Keratinocyte (primary cell): Measurements from ENCODE around the gene CNFN. TPM values are rescaled to one million over a fixed set of nuclear protein-coding genes. Genes with fewer than 3 reads are reported as not detected.

Experiments used
- DNase-seq: peaks from one replicate; pipeline ENCODE4 v3.0.0-alpha.2; 2011; ENCODE audit warnings: low read depth, missing footprints, low spot score
- FAIRE-seq: peaks from 2 replicates; lab custom pipeline; 2011; peaks lifted over from hg19 to GRCh38; lab: Jason Lieb, UNC
- H2AFZ ChIP-seq: 2 replicates; pipeline ENCODE4 v1.6.0; 2012; ENCODE audit warnings: low read length, control low read depth, inconsistent platforms; ENCODE audit not compliant: control insufficient read depth
- H3K27ac ChIP-seq: 2 replicates; pipeline ENCODE4 v1.5.1; 2011; ENCODE audit warnings: low read length; ENCODE audit not compliant: control insufficient read depth, insufficient read depth
- H3K27me3 ChIP-seq: 3 replicates; pipeline ENCODE4 v1.6.0; 2011; ENCODE audit warnings: low read length; ENCODE audit not compliant: control insufficient read depth, insufficient read depth; ENCODE audit errors: extremely low read depth
- H3K36me3 ChIP-seq, 2 experiments: 2 replicates in 1 of 2; 3 replicates in 1 of 2; pipeline ENCODE4 v1.5.1; 2011; ENCODE audit warnings: low read length in 2 of 2, mild to moderate bottlenecking in 1 of 2; ENCODE audit not compliant: control insufficient read depth in 2 of 2, insufficient read depth in 2 of 2; ENCODE audit errors: extremely low read depth in 1 of 2
- H3K4me1 ChIP-seq: 3 replicates; pipeline ENCODE4 v1.5.1; 2011; ENCODE audit warnings: low read length; ENCODE audit not compliant: control insufficient read depth, insufficient read depth; ENCODE audit errors: extremely low read depth
- H3K4me2 ChIP-seq: 3 replicates; pipeline ENCODE4 v1.6.0; 2011; ENCODE audit warnings: low read depth, low read length; ENCODE audit not compliant: control insufficient read depth, insufficient read depth; ENCODE audit errors: extremely low read depth
- H3K4me3 ChIP-seq, 3 experiments: fragments of 200-600 bp in 1 of 3; sonication (generic) in 1 of 3; 2 replicates in 2 of 3; 3 replicates in 1 of 3; pipeline ENCODE4 v1.5.1; 2011 to 2016; ENCODE audit warnings: low read length in 3 of 3, mild to moderate bottlenecking in 3 of 3, control low read depth in 2 of 3, inconsistent platforms in 1 of 3, low read depth in 1 of 3, mixed read lengths in 1 of 3, mixed run types in 1 of 3, moderate library complexity in 1 of 3; ENCODE audit not compliant: control insufficient read depth in 2 of 3, insufficient read depth in 2 of 3; ENCODE audit errors: extremely low read depth in 1 of 3
- H3K79me2 ChIP-seq: 2 replicates; pipeline ENCODE4 v1.6.0; 2012; ENCODE audit warnings: low read length; ENCODE audit not compliant: control insufficient read depth, insufficient read depth
- H3K9ac ChIP-seq: 3 replicates; pipeline ENCODE4 v1.6.0; 2011; ENCODE audit warnings: low read length; ENCODE audit not compliant: control insufficient read depth, insufficient read depth; ENCODE audit errors: extremely low read depth
- H3K9me1 ChIP-seq: 3 replicates; pipeline ENCODE4 v1.6.0; 2011; ENCODE audit warnings: low read length; ENCODE audit not compliant: control insufficient read depth, insufficient read depth; ENCODE audit errors: extremely low read depth
- H3K9me3 ChIP-seq: 2 replicates; pipeline ENCODE4 v1.5.1; 2012; ENCODE audit warnings: low read depth, low read length; ENCODE audit not compliant: control insufficient read depth
- H4K20me1 ChIP-seq: 3 replicates; pipeline ENCODE4 v1.6.0; 2011; ENCODE audit warnings: low read length; ENCODE audit not compliant: control insufficient read depth, insufficient read depth; ENCODE audit errors: extremely low read depth
- EZH2 ChIP-seq: IDR thresholded peaks from one replicate; pipeline ENCODE4 v1.6.1; 2012; ENCODE audit warnings: inconsistent platforms, mild to moderate bottlenecking, low read length, moderate library complexity
- dilution Hi-C: fragments of 300-500 bp; cut with MboI; formaldehyde crosslinking; loops from one replicate; pipeline ENCODE4 v1.7.0; 2020; ENCODE audit warnings: low sequenced_read_pairs; ENCODE audit not compliant: extremely low pct_ligation_motif_present
- polyA plus RNA-seq, 5 experiments: library from polyadenylated mRNA; depleted of rRNA in 3 of 5; stranded (reverse) in 3 of 5; stranded (forward) in 1 of 5; unstranded in 1 of 5; fragments of >200 nt; gene quantifications; 1 replicate in 1 of 5; 2 replicates in 3 of 5; 3 replicates in 1 of 5; pipeline versions ENCODE4 v1.2.1 to v1.2.3, GENCODE V29; 2011 to 2012; ENCODE audit warnings: missing spikeins in 2 of 5, low read depth in 1 of 5, low replicate concordance in 1 of 5
- TF ChIP-seq, protein P1 (sequence below), 3 experiments: IDR thresholded peaks in 1 of 3; conservative IDR thresholded peaks in 1 of 3; optimal IDR thresholded peaks in 1 of 3; 2 replicates in 2 of 3; 3 replicates in 1 of 3; pipeline versions ENCODE3 to v1.5.1; 2011; ENCODE audit warnings: low read length in 3 of 3, mild to moderate bottlenecking in 3 of 3, moderate library complexity in 2 of 3, control low read depth in 1 of 3, inconsistent platforms in 1 of 3; ENCODE audit not compliant: insufficient read depth in 2 of 3; ENCODE audit errors: extremely low read depth in 1 of 3

The CNFN gene
- polyA plus RNA-seq, 1 donor (not counting 4 experiments of a cell fraction or from before 2014, with no cell fraction given) = 3.0 TPM

DNA sequence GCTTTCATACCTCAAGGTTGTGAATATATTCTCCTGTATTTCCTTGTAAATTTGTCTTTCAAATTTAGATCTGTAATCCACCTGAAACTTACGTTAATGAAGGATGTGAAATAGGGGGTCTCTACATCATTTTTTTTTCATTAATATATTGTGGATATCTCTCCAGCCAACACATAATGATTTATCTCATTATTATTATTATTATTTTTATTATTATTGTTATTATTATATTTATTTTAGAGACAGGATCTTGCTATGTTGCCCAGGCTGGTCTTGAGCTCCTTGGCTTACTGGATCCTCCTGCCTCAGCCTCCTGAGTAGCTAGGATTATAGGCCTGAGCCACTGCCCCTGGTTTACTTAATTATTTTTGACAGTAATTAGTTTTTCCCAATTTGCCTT lies 41.4 kb upstream of the CNFN start:
- Histone ChIP-seq H3K4me2 (no peak overlapping the region), H2AFZ (no peak overlapping the region), H3K36me3 (no peaks in the 10 kb centered on the region), H3K9me3 (no peaks in the 10 kb centered on the region), H3K27ac (no peak overlapping the region), H3K4me1 (no peaks in the 10 kb centered on the region), H3K27me3 (no peaks in the 10 kb centered on the region), H4K20me1 (no peaks in the 10 kb centered on the region), H3K4me3 (no peak overlapping the region), H3K9ac (no peak overlapping the region), H3K79me2 (no peaks in the 10 kb centered on the region), H3K9me1 (no peaks in the 10 kb centered on the region)
- DNase-seq (no peak), FAIRE-seq (no peak)
- no peak for TF ChIP-seq EZH2
- TF ChIP-seq, protein P1, sequence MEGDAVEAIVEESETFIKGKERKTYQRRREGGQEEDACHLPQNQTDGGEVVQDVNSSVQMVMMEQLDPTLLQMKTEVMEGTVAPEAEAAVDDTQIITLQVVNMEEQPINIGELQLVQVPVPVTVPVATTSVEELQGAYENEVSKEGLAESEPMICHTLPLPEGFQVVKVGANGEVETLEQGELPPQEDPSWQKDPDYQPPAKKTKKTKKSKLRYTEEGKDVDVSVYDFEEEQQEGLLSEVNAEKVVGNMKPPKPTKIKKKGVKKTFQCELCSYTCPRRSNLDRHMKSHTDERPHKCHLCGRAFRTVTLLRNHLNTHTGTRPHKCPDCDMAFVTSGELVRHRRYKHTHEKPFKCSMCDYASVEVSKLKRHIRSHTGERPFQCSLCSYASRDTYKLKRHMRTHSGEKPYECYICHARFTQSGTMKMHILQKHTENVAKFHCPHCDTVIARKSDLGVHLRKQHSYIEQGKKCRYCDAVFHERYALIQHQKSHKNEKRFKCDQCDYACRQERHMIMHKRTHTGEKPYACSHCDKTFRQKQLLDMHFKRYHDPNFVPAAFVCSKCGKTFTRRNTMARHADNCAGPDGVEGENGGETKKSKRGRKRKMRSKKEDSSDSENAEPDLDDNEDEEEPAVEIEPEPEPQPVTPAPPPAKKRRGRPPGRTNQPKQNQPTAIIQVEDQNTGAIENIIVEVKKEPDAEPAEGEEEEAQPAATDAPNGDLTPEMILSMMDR (optimal IDR thresholded peaks at IDR 0.05 in 1 of 3, IDR thresholded peaks at IDR 0.05 in 1 of 3, conservative IDR thresholded peaks at IDR 0.05 in 1 of 3; ENCODE audit: extremely low read depth in 1 of 3, insufficient read depth in 2 of 3, low read length in 3 of 3) = no peak
- dilution Hi-C loops = loop anchor here (25.0 kb wide), 1 partner anchor 156 kb away; the partner anchor contains the start of gene CEACAM8

DNA sequence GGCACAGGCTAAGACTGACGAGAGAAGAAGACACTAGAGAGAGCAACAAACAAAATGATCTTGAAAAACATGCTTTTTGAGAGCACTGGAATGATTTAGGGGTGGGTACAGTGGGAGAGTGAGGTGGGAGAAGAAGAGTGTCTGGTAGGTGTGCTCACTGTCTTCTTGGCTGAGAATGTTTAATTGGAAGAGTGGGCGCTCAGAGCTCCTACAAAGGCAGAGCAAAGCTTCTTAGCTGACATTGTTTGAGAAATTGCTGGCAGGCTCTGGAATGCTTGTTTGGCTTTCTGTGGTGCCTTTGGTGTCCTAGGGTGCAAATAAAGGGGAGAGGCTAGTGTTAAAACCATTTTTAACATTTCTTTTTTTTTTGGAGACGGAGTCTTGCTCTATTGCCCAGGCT lies 38.6 kb upstream of the CNFN start:
- Histone ChIP-seq H2AFZ (no peak overlapping the region), H3K9ac (no peak overlapping the region), H3K79me2 (no peaks in the 10 kb centered on the region), H3K4me2 (no peak overlapping the region), H3K36me3 (no peaks in the 10 kb centered on the region), H3K27me3 (no peaks in the 10 kb centered on the region), H3K9me3 (no peaks in the 10 kb centered on the region), H3K27ac (no peak overlapping the region), H3K4me1 (no peaks in the 10 kb centered on the region), H3K9me1 (no peaks in the 10 kb centered on the region), H4K20me1 (no peaks in the 10 kb centered on the region), H3K4me3 (no peak overlapping the region)
- DNase-seq (no peak), FAIRE-seq (no peak)
- dilution Hi-C loops = loop anchor here (25.0 kb wide), 1 partner anchor 159 kb away; the partner anchor contains the start of gene CEACAM8
- TF ChIP-seq EZH2 = no peak
- TF ChIP-seq, protein P1 (optimal IDR thresholded peaks at IDR 0.05 in 1 of 3, IDR thresholded peaks at IDR 0.05 in 1 of 3, conservative IDR thresholded peaks at IDR 0.05 in 1 of 3; ENCODE audit: extremely low read depth in 1 of 3, insufficient read depth in 2 of 3, low read length in 3 of 3) = no peak
